Suppressor macrophage treated with lipopolysaccharide for 4 hours (primary cell): ENCODE data around the gene OR10AG1.

Experiments
- DNase-seq: peaks from one replicate; pipeline ENCODE4 v3.0.0-alpha.2; 2020

OR10AG1 gene

GRCh38 chr11:55969845-55970244 lies at the start of gene OR10AG1:
TSS of gene OR10AG1 (minus strand) at chr11:55969945. CDS start at chr11:55969907, 38 bp downstream.
- no peak for DNase-seq

DNA sequence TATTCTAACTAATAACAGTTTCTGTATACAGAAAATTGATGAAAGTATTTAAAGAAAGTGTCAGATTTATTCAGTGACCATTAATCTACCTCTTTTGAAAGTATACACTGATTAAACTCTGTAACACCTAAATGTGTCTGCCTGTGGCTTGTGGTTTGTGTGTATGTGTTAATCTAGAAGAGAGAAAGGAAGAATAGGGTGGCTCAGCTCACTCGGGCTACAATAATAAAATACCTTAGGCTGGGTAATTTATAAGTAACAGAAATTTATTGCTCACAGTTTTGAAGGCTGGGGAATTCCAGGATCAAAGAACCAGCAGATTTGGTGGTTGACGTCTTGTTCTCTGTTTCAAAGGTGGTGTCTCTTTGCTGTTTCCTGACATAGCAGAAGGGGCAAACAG lies 44.1 kb upstream of the OR10AG1 start:
- no peak for DNase-seq

DNA sequence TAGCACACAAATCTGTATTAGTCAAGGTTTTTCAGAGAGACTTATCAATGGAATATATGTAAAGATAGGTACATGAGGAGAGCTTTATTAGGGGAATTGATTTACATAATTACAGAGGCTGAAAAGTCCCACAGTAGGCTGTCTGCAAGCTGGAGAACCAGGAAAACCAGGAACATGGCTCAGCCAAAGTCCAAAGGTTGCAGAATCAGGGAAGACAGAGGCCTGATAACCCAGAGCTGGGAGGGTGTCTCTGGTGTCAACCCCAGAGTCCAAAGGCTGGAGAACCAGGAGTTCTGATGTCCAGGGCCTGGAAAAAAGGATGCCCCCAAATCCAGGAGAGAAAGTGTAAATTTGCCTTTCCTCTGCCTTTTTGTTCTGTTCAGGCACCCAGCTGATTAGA lies 41.0 kb upstream of the OR10AG1 start:
- no peak for DNase-seq

- no peak for DNase-seq
These were observed 24.8 kb upstream of the OR10AG1 start, which contains the start of gene OR5F1 for GRCh38 chr11:55994525-55994924. TSS of gene OR5F1 (minus strand) at chr11:55994625. CDS start at chr11:55994625, 0 bp downstream.

- no peak for DNase-seq
These were observed 1.2 kb upstream of the OR10AG1 start for GRCh38 chr11:55970935-55971334.

DNA sequence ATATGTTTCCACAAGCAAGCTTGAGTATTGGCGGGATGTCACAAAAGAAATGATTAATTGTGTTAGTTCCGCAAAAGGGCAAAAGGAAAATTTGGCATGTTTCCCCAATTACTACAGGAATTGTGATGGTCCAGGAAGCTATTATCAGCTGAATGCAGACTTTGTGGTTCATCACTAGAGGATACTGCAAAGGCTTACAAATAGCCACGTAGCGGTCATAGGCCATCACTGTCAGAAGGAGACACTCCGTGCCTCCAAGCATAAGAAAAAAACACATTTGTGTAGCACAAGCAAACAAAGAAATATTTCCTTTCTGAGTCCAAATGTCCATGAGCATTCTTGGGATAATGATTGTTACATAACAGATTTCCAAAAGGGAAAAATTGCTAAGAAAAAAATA lies 1.8 kb downstream of the OR10AG1 start:
- no peak for DNase-seq

DNA sequence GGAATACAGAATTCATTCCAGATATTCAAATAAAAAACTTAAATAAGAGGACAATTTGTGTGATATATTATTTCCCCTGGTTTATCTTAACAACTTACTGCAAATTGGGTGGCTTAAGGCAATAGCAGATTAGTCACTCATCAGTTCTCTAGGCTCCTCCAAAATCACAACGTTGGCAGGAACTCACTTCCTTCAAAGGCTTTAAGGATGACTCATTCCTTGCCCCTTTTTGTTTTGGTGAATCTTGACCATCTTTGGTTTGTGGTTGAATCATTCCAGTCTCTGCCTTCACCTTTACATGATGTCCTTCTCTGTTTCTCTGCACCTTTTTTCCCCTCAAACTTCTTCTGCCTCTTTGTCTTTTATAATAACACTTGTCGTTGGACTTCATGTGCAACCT lies 3.4 kb downstream of the OR10AG1 start:
- DNase-seq: no peak

DNA sequence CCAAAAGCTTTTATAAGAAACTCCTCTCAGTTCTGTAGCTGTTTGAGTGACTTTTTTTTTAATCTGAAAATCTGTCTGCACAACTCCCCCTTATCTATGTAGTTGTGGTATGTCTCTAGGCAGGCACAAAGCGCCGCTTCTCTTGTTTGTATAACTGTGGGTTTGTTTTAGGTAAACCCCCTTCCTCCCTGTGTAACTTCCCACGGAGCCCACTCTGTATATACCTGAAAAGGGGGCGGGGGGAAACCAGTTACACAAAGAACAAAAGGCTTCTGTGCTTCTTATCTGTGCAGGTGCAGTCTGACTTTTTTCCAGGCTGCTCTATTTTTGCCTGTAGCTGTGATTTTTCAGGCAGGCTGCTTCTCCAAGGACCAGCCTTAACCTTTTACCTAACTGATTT lies 13.2 kb downstream of the OR10AG1 start:
- no peak for DNase-seq

DNA sequence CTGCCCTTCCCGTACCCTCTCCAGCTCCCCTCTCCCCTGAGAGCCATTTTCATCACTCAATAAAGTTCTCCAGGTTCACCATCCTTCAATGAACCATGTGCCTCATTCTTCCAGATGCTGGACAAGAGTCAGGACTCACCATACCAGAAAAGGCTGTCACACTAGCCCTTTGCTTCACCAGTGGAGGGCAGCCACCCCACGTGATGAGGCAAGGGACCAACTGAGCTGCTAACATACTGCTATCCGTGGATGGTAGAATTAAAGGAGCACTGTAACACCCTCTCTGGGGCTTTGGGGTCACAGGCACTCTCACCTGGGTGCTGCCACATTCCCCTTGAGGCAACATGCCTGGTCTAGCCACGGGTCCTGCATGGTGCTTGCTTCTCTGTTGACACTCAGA lies 20.4 kb downstream of the OR10AG1 start:
- no peak for DNase-seq

- DNase-seq: peak; percentile 26
These were observed 26.9 kb downstream of the OR10AG1 start for GRCh38 chr11:55942785-55943392.

GRCh38 chr11:55936300-55936699 lies 33.4 kb downstream of the OR10AG1 start, which contains the start of gene OR5I1:
TSS of gene OR5I1 (minus strand) at chr11:55936400. CDS start at chr11:55936400, 0 bp downstream.
- no peak for DNase-seq

- no peak for DNase-seq
These were observed 49.2 kb downstream of the OR10AG1 start for GRCh38 chr11:55920537-55920936.
